Colonic mucosa (tissue), 4 donors: ENCODE results near the gene FBXL7. TPM values are rescaled to one million over a fixed set of nuclear protein-coding genes. Genes with fewer than 3 reads are reported as not detected.

ENCODE experiments used
- DNase-seq: peaks from one replicate; pipeline ENCODE4 v3.0.0-alpha.2; 2020
- H3K27ac ChIP-seq: fragments of 200-600 bp; one replicate; pipeline ENCODE4 v1.8.0; 2021
- H3K27me3 ChIP-seq: fragments of 200-600 bp; one replicate; pipeline ENCODE4 v1.8.0; 2021
- H3K36me3 ChIP-seq: fragments of 200-600 bp; one replicate; pipeline ENCODE4 v1.8.0; 2021
- H3K4me1 ChIP-seq: fragments of 200-600 bp; one replicate; pipeline ENCODE4 v1.8.0; 2021; ENCODE audit warnings: mild to moderate bottlenecking
- H3K4me3 ChIP-seq: fragments of 200-600 bp; one replicate; pipeline ENCODE4 v1.8.0; 2021
- H3K9ac ChIP-seq, 2 donors: one replicate each; pipeline ENCODE4 v1.7.0; 2013; ENCODE audit warnings: control low read depth in 2 of 2, low read depth in 2 of 2, low read length in 2 of 2
- H3K9me3 ChIP-seq: fragments of 200-600 bp; one replicate; pipeline ENCODE4 v1.8.0; 2021
- CTCF ChIP-seq: fragments of 200-600 bp; IDR thresholded peaks from one replicate; pipeline ENCODE4 v1.8.0; 2022; ENCODE audit warnings: antibody characterized with exemption, mild to moderate bottlenecking
- intact Hi-C: fragments of 100-400 bp; cut with DNase I; formaldehyde crosslinking; loops from one replicate; pipeline ENCODE4 v1.14.1; 2022
- total RNA-seq, 2 donors: library from RNA; stranded (reverse); fragmentation: NEBNext Ultra II Directional in 1 of 2; extraction: Animal tissue kit (Norgen Biotek cat#: 25700) in 1 of 2; gene quantifications; one replicate each; pipeline ENCODE4 v1.2.1, GENCODE V29; 2021
- donor health status: healthy.
- donor health status: DM: no; HTN: no; CAD: no.
- donor health status: DM: no; HTN: no; CAD: no.

Gene FBXL7
- total RNA-seq, 2 donors from 2014 or later: 1.6 to 3.0 TPM

DNA sequence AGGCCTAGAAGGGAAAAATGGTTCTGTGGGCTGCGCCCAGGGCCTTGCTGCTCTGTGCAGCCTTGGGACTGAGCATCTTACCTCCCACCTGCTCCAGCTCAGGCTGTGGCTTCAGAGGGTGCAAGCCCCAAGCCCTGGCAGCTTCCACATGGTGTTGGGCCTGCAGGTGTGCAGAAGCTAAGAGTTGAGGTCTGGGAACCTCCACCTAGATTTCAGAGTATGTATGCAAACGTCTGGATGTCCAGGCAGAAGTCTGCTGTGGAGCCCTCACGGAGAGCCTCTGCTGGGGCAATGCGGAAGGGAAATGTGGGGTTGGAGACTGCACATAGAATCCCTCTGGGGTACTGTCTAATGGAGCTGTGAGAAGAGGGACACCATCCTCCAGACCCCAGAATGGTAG, 36.0 kb downstream of the FBXL7 start:
- Histone ChIP-seq H3K27ac (no peak overlapping the region), H3K4me1 (no peaks in the 10 kb centered on the region), H3K9me3 (no peaks in the 10 kb centered on the region), H3K27me3 (no peaks in the 10 kb centered on the region), H3K4me3 (no peak overlapping the region), H3K36me3 (no peaks in the 10 kb centered on the region), H3K9ac (no peak overlapping the region)
- no peak for TF ChIP-seq CTCF
- intact Hi-C loops: no loop called here
- DNase-seq: no peak

- Histone ChIP-seq H3K27ac (no peak overlapping the region), H3K27me3 (no peaks in the 10 kb centered on the region), H3K36me3 (no peaks in the 10 kb centered on the region), H3K4me1 (no peaks in the 10 kb centered on the region), H3K9me3 (no peaks in the 10 kb centered on the region), H3K4me3 (no peak overlapping the region), H3K9ac (no peak overlapping the region)
- TF ChIP-seq CTCF: no peak
- intact Hi-C loops: no loop called here
- DNase-seq: no peak
These were observed 38.5 kb downstream of the FBXL7 start for GRCh38 chr5:15538516-15538915.

DNA sequence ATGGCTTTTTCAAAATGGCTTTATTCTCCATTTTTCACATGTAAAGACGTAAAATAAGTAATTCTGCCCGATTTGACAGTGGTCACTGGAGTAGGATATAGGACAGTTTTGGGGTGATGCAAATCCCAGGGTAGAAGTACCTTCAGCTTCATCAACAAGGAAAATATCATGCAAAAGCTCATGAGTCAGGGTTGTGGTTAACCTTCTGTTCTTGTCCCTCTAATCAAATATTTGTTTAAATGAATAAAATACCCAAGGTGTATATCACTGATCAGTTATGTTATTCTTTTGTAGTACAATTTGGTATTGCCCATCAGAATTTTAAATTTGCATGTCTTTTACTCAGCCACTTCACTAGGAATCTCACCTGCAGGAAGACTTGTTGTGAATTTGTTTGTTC, 40.0 kb downstream of the FBXL7 start:
- Histone ChIP-seq H3K9me3 (no peaks in the 10 kb centered on the region), H3K36me3 (no peaks in the 10 kb centered on the region), H3K4me3 (no peak overlapping the region), H3K27ac (no peak overlapping the region), H3K4me1 (no peaks in the 10 kb centered on the region), H3K9ac (no peak overlapping the region), H3K27me3 (no peaks in the 10 kb centered on the region)
- DNase-seq: no peak
- TF ChIP-seq CTCF: no peak
- intact Hi-C loops: no loop called here

- no peaks in the 10 kb centered on the region for H3K27me3 ChIP-seq
- no peak overlapping the region for H3K4me3 ChIP-seq
- no peaks in the 10 kb centered on the region for H3K36me3 ChIP-seq
- intact Hi-C loops: no loop called here
- H3K9ac ChIP-seq: no peak overlapping the region
- DNase-seq: no peak
- no peaks in the 10 kb centered on the region for H3K4me1 ChIP-seq
- no peak overlapping the region for H3K27ac ChIP-seq
- no peak for TF ChIP-seq CTCF
- no peaks in the 10 kb centered on the region for H3K9me3 ChIP-seq
These were observed 44.1 kb downstream of the FBXL7 start for GRCh38 chr5:15544039-15544438.

GRCh38 chr5:15545082-15545481, 45.1 kb downstream of the FBXL7 start:
- no peak overlapping the region for H3K9ac ChIP-seq
- H3K4me3 ChIP-seq: no peak overlapping the region
- no peaks in the 10 kb centered on the region for H3K9me3 ChIP-seq
- no peak overlapping the region for H3K27ac ChIP-seq
- no peaks in the 10 kb centered on the region for H3K4me1 ChIP-seq
- no peak for DNase-seq
- no peaks in the 10 kb centered on the region for H3K27me3 ChIP-seq
- no peak for TF ChIP-seq CTCF
- intact Hi-C loops: no loop called here
- no peaks in the 10 kb centered on the region for H3K36me3 ChIP-seq
